Spleen (tissue), 7 donors: ENCODE data around the gene RPS27L.

Experiments used
- POLR2A ChIP-seq, 3 donors: fragments of 450-650 bp; IDR thresholded peaks; one replicate each; pipeline ENCODE4 v1.5.1; 2017; ENCODE audit warnings: antibody characterized with exemption in 3 of 3, mild to moderate bottlenecking in 1 of 3
- TF ChIP-seq, protein P1 (sequence below), 11 experiments: fragments of 200-600 bp in 7 of 11; fragments of 450-650 bp in 4 of 11; sonication (generic) in 4 of 11; IDR thresholded peaks in 8 of 11; conservative IDR thresholded peaks in 3 of 11; 1 replicate in 7 of 11; 2 replicates in 4 of 11; pipeline versions ENCODE4 v1.4.0 to v1.8.0; 2016 to 2021; ENCODE audit warnings: antibody characterized with exemption in 11 of 11, inconsistent platforms in 4 of 11, mild to moderate bottlenecking in 1 of 11
- donor health status: DM: no; HTN: no; CAD: no; lungs with moderate emphysema.
- donor health status: DM: no; HTN: no; CAD: no.
- donor health status: DM: no; HTN: no; CAD: no.

GRCh38 chr15:63169788-63170187 is 12.5 kb upstream of the RPS27L start:
- TF ChIP-seq, protein P1, sequence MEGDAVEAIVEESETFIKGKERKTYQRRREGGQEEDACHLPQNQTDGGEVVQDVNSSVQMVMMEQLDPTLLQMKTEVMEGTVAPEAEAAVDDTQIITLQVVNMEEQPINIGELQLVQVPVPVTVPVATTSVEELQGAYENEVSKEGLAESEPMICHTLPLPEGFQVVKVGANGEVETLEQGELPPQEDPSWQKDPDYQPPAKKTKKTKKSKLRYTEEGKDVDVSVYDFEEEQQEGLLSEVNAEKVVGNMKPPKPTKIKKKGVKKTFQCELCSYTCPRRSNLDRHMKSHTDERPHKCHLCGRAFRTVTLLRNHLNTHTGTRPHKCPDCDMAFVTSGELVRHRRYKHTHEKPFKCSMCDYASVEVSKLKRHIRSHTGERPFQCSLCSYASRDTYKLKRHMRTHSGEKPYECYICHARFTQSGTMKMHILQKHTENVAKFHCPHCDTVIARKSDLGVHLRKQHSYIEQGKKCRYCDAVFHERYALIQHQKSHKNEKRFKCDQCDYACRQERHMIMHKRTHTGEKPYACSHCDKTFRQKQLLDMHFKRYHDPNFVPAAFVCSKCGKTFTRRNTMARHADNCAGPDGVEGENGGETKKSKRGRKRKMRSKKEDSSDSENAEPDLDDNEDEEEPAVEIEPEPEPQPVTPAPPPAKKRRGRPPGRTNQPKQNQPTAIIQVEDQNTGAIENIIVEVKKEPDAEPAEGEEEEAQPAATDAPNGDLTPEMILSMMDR (IDR thresholded peaks at IDR 0.05 in 8 of 11, conservative IDR thresholded peaks at IDR 0.05 in 3 of 11), result no peak
- no peak for TF ChIP-seq POLR2A (IDR thresholded peaks at IDR 0.05)
